ENCODE measurements around the gene HP1BP3.
"Not testable (repeated sequence)": the region's sequence is repeated elsewhere in the genome, so short reads cannot be mapped to it uniquely, and the experiment has no call there.

Gene HP1BP3

GRCh38 chr1:20725189-20726117 lies 61.7 kb downstream of the HP1BP3 start:
- H3K4me3 ChIP-seq (ENCODE audit: low read depth in 1 of 2, low read length in 2 of 2), result no peak overlapping the region
- H3K36me3 ChIP-seq (ENCODE audit: insufficient read depth, low read length), result no peaks in the 10 kb centered on the region
- peaks cover 4 to 11% of the 10 kb centered on the region in 2 donors for H3K27me3 ChIP-seq (ENCODE audit: control insufficient read depth in 1 of 2, insufficient read depth in 2 of 2, low read length in 2 of 2)
- no peaks in the 10 kb centered on the region for H3K4me1 ChIP-seq (ENCODE audit: insufficient read depth, low read length)
- H3K27ac ChIP-seq (ENCODE audit: low read depth, low read length), result no peak overlapping the region
- no peak overlapping the region for H3K9ac ChIP-seq (ENCODE audit: low read length)
- H3K9me3 ChIP-seq (ENCODE audit: low read length), result no peaks in the 10 kb centered on the region

DNA sequence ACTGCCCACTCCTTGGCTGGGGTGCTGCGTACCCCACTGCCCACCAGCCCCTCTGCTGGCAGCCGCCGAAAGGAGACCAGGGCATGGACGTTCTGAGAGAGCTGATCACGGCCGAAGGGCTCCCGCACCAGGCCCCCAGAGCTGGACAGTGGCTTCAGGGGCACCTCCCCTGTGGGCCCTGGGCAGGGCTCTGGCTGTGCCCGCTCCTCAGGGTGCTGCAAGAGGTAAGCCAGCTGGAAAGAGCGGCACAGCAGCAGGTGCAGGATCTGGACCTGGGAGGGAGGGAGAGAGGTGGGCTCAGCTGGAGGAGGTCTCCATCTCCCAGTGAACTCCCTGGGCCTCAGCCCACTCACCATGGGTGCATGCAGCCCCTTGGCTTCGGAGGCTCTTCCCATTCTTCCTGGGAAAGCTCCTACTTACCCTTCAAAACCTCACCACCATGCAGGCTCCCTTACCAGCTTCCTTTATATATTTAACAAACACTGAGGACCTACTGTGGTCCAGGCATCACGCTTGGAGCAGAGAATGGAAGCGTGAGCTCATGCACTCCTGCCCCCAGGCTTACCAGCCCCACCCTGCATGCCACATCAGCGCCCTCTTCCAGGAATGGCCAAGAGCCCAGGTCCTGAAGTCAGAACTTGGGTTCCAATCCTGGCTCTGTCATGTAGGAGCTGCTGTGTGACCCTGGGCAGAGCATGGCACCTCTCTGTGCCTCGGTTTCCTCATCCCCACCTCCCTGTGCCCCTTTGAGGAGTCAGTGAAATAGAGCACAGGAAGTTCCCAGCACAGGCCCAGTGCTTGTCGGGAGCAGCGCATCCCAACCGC lies 62.5 kb downstream of the HP1BP3 start:
- Histone ChIP-seq H3K9me3 (ENCODE audit: low read length) (no peaks in the 10 kb centered on the region), H3K27me3 (ENCODE audit: control insufficient read depth in 1 of 2, insufficient read depth in 2 of 2, low read length in 2 of 2) (peaks cover 0 to 2% of the 10 kb centered on the region in 2 donors), H3K4me1 (ENCODE audit: insufficient read depth, low read length) (no peaks in the 10 kb centered on the region), H3K36me3 (ENCODE audit: insufficient read depth, low read length) (no peaks in the 10 kb centered on the region), H3K9ac (ENCODE audit: low read length) (no peak overlapping the region), H3K27ac (ENCODE audit: low read depth, low read length) (no peak overlapping the region), H3K4me3 (ENCODE audit: low read depth in 1 of 2, low read length in 2 of 2) (no peak overlapping the region)

GRCh38 chr1:20723537-20724363 lies 63.4 kb downstream of the HP1BP3 start:
- H3K27me3 ChIP-seq (ENCODE audit: control insufficient read depth in 1 of 2, insufficient read depth in 2 of 2, low read length in 2 of 2), result no peaks in the 10 kb centered on the region
- no peaks in the 10 kb centered on the region for H3K4me1 ChIP-seq (ENCODE audit: insufficient read depth, low read length)
- no peak overlapping the region for H3K4me3 ChIP-seq (ENCODE audit: low read depth in 1 of 2, low read length in 2 of 2)
- H3K27ac ChIP-seq (ENCODE audit: low read depth, low read length), result no peak overlapping the region
- H3K9ac ChIP-seq (ENCODE audit: low read length), result no peak overlapping the region
- H3K9me3 ChIP-seq (ENCODE audit: low read length), result no peaks in the 10 kb centered on the region
- no peaks in the 10 kb centered on the region for H3K36me3 ChIP-seq (ENCODE audit: insufficient read depth, low read length)

- Histone ChIP-seq H3K9ac (ENCODE audit: low read length) (no peak overlapping the region), H3K36me3 (ENCODE audit: insufficient read depth, low read length) (no peaks in the 10 kb centered on the region), H3K4me3 (ENCODE audit: low read depth in 1 of 2, low read length in 2 of 2) (no peak overlapping the region), H3K27ac (ENCODE audit: low read depth, low read length) (no peak overlapping the region), H3K9me3 (ENCODE audit: low read length) (no peaks in the 10 kb centered on the region), H3K27me3 (ENCODE audit: control insufficient read depth in 1 of 2, insufficient read depth in 2 of 2, low read length in 2 of 2) (no peaks in the 10 kb centered on the region), H3K4me1 (ENCODE audit: insufficient read depth, low read length) (no peaks in the 10 kb centered on the region)
These were observed 64.0 kb downstream of the HP1BP3 start for GRCh38 chr1:20723159-20723536.

DNA sequence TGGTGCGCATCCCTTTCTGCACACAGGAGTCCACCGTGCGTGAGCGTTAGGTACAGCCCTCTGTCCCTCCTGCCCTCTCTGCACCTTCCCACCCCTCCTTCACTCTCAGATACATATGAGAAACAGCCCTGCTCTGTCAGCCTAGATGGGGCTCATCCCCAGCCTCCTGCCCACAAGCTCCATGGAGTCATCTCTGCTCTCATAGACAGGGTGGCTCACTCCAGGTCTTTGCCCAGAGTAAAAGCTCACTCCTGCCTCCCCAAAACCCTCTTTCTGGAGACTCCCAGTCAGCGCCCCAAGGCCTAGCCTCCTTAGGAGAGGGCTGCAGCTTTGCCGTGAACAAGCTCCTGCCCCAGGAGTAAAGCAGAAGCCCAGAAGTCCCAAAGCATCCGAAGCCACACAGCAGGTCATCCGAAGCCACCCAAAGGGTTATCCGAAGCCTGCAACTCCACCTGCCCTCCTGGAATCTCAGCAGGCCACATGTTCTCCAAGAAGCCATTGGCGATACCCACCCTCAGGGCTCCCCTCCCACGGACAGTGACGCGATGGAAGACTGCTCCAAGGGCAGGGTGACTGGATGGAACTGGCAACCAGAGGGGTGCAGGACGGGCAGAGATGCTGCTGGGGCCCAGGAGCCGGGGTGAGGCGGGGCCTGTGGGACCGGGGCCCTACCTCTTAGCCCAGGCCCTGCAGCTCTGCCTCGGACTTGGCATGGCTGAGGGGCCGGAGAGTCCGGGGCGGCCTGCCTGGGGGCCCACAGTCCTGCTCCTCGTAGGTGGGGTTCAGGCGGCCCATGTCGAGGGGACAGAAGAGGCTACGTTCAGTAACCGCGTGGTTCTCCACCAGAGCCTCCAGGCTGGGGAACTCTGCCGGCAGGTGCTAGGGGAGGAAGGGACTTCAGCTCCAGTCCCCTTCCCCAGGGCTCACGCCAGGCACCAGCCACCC lies 65.7 kb downstream of the HP1BP3 start:
- no peaks in the 10 kb centered on the region for H3K36me3 ChIP-seq (ENCODE audit: insufficient read depth, low read length)
- no peak overlapping the region for H3K9ac ChIP-seq (ENCODE audit: low read length)
- no peaks in the 10 kb centered on the region for H3K9me3 ChIP-seq (ENCODE audit: low read length)
- H3K4me3 ChIP-seq (ENCODE audit: low read depth in 1 of 2, low read length in 2 of 2), result no peak overlapping the region
- peaks cover 0 to 9% of the 10 kb centered on the region in 2 donors for H3K27me3 ChIP-seq (ENCODE audit: control insufficient read depth in 1 of 2, insufficient read depth in 2 of 2, low read length in 2 of 2)
- no peak overlapping the region for H3K27ac ChIP-seq (ENCODE audit: low read depth, low read length)
- no peaks in the 10 kb centered on the region for H3K4me1 ChIP-seq (ENCODE audit: insufficient read depth, low read length)

- no peak overlapping the region for H3K9ac ChIP-seq (ENCODE audit: low read length)
These were observed 66.4 kb downstream of the HP1BP3 start for GRCh38 chr1:20720631-20721091.

GRCh38 chr1:20719871-20720620 lies 67.1 kb downstream of the HP1BP3 start:
- peaks cover 0 to 9% of the 10 kb centered on the region in 2 donors for H3K27me3 ChIP-seq (ENCODE audit: control insufficient read depth in 1 of 2, insufficient read depth in 2 of 2, low read length in 2 of 2)
- H3K27ac ChIP-seq (ENCODE audit: low read depth, low read length), result no peak overlapping the region
- no peak overlapping the region for H3K4me3 ChIP-seq (ENCODE audit: low read depth in 1 of 2, low read length in 2 of 2)
- no peaks in the 10 kb centered on the region for H3K9me3 ChIP-seq (ENCODE audit: low read length)
- H3K9ac ChIP-seq (ENCODE audit: low read length), result no peak overlapping the region
- H3K4me1 ChIP-seq (ENCODE audit: insufficient read depth, low read length), result no peaks in the 10 kb centered on the region
- H3K36me3 ChIP-seq (ENCODE audit: insufficient read depth, low read length), result no peaks in the 10 kb centered on the region

More at GRCh38 chr1:20720631-20721091, 66.4 kb downstream of the HP1BP3 start:
- H3K27me3 ChIP-seq (ENCODE audit: control insufficient read depth in 1 of 2, insufficient read depth in 2 of 2, low read length in 2 of 2), result peaks cover 0 to 9% of the 10 kb centered on the region in 2 donors
- H3K9me3 ChIP-seq (ENCODE audit: low read length), result no peaks in the 10 kb centered on the region
- no peaks in the 10 kb centered on the region for H3K36me3 ChIP-seq (ENCODE audit: insufficient read depth, low read length)
- no peak overlapping the region for H3K4me3 ChIP-seq (ENCODE audit: low read depth in 1 of 2, low read length in 2 of 2)
- H3K4me1 ChIP-seq (ENCODE audit: insufficient read depth, low read length), result no peaks in the 10 kb centered on the region
- H3K27ac ChIP-seq (ENCODE audit: low read depth, low read length), result no peak overlapping the region

GRCh38 chr1:20719261-20719660 lies 67.8 kb downstream of the HP1BP3 start:
- H3K27me3 ChIP-seq (ENCODE audit: control insufficient read depth in 1 of 2, insufficient read depth in 2 of 2, low read length in 2 of 2), result peaks cover 0 to 9% of the 10 kb centered on the region in 2 donors
- no peak overlapping the region for H3K27ac ChIP-seq (ENCODE audit: low read depth, low read length)
- H3K9ac ChIP-seq (ENCODE audit: low read length), result no peak overlapping the region
- H3K9me3 ChIP-seq (ENCODE audit: low read length), result no peaks in the 10 kb centered on the region
- H3K4me1 ChIP-seq (ENCODE audit: insufficient read depth, low read length), result no peaks in the 10 kb centered on the region
- no peak overlapping the region for H3K4me3 ChIP-seq (ENCODE audit: low read depth in 1 of 2, low read length in 2 of 2)
- no peaks in the 10 kb centered on the region for H3K36me3 ChIP-seq (ENCODE audit: insufficient read depth, low read length)

- H3K27ac ChIP-seq (ENCODE audit: low read depth, low read length); H3K9ac ChIP-seq (ENCODE audit: low read length); H3K4me3 ChIP-seq (ENCODE audit: low read depth in 1 of 2, low read length in 2 of 2); H3K27me3 ChIP-seq (ENCODE audit: control insufficient read depth in 1 of 2, insufficient read depth in 2 of 2, low read length in 2 of 2); H3K4me1 ChIP-seq (ENCODE audit: insufficient read depth, low read length); H3K9me3 ChIP-seq (ENCODE audit: low read length); H3K36me3 ChIP-seq (ENCODE audit: insufficient read depth, low read length): not testable (repeated sequence)
These were observed 68.7 kb downstream of the HP1BP3 start for GRCh38 chr1:20718343-20718882.

Data from muscle layer of colon (tissue), 2 donors.